Mesodermal cell (in vitro differentiated cells): ENCODE results near the gene TMBIM6.
"Not testable (repeated sequence)": the region's sequence is repeated elsewhere in the genome, so short reads cannot be mapped to it uniquely, and the experiment has no call there.

ENCODE experiments used
- H3K27ac ChIP-seq: 2 replicates; pipeline ENCODE4 v1.7.0; 2013; ENCODE audit warnings: mild to moderate bottlenecking, low read depth, low read length, moderate library complexity; ENCODE audit not compliant: severe bottlenecking
- H3K36me3 ChIP-seq: 2 replicates; pipeline ENCODE4 v1.7.1; 2013; ENCODE audit warnings: mild to moderate bottlenecking, low read length, moderate library complexity; ENCODE audit not compliant: control insufficient read depth, insufficient read depth
- H3K4me1 ChIP-seq: one replicate; pipeline ENCODE4 v1.7.1; 2013; ENCODE audit warnings: mild to moderate bottlenecking, low read length; ENCODE audit not compliant: insufficient read depth, control insufficient read depth, poor library complexity, severe bottlenecking
- H3K4me3 ChIP-seq: 2 replicates; pipeline ENCODE4 v1.7.0; 2013; ENCODE audit warnings: low read length, control low read depth, mild to moderate bottlenecking; ENCODE audit not compliant: insufficient read depth, poor library complexity, severe bottlenecking; ENCODE audit errors: extremely low read depth
- H3K9me3 ChIP-seq: 2 replicates; pipeline ENCODE4 v1.7.1; 2013; ENCODE audit warnings: mild to moderate bottlenecking, low read length, moderate library complexity; ENCODE audit not compliant: control insufficient read depth
- WGBS, 2 experiments: methylation state at CpG; one replicate each; pipeline ENCODE4 v1.1.5; 2013; ENCODE audit warnings: missing lambda C conversion rate in 2 of 2; ENCODE audit not compliant: insufficient coverage in 2 of 2; 5-methylcytosine and 5-hydroxymethylcytosine counted together

TMBIM6 gene

DNA sequence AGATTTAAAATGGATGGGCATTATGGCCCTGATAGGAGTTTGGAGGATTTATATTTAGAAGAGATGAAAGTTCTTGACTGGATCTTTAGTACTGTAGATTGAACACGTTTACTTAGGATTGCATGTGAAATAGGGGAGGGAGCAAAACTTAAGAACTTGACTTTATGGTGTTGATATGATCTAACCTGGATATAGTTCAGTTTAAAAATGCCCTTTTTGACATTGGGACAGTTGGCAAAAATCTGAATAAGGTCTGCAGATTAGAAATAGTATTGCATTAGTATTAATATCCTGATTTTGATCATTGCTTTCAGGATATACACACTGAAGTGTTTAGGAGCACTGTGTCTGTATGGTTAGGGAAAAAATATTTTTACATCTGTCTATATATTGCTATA, 9.6 kb downstream of the TMBIM6 start:
- Histone ChIP-seq H3K27ac (peak overlapping the region; percentile 69), H3K4me1 (peaks cover 37% of the 10 kb centered on the region), H3K36me3 (peaks cover 77% of the 10 kb centered on the region), H3K9me3 (no peaks in the 10 kb centered on the region), H3K4me3 (no peak overlapping the region)
- WGBS, 2 experiments, result 93% methylated on average over 1 of the region's 1 CpG

GRCh38 chr12:49761677-49762467, 20.5 kb downstream of the TMBIM6 start:
- H3K9me3 ChIP-seq, result no peaks in the 10 kb centered on the region
- no peaks in the 10 kb centered on the region for H3K4me1 ChIP-seq
- H3K36me3 ChIP-seq, result peaks cover 84% of the 10 kb centered on the region
- no peak overlapping the region for H3K27ac ChIP-seq
- WGBS, 2 experiments, result 100% methylated on average over 2 of the region's 4 CpGs
- H3K4me3 ChIP-seq, result no peak overlapping the region

GRCh38 chr12:49762468-49762847, 21.1 kb downstream of the TMBIM6 start:
- Histone ChIP-seq H3K4me3 (no peak overlapping the region), H3K9me3 (no peaks in the 10 kb centered on the region), H3K27ac (no peak overlapping the region), H3K4me1 (no peaks in the 10 kb centered on the region), H3K36me3 (peaks cover 78% of the 10 kb centered on the region)
- 97 to 100% methylated on average over 2 to 5 of the region's 5 CpGs for whole genome bisulfite sequencing, 2 experiments

GRCh38 chr12:49763006-49763591, 21.7 kb downstream of the TMBIM6 start:
- no peaks in the 10 kb centered on the region for H3K4me1 ChIP-seq
- H3K9me3 ChIP-seq, result no peaks in the 10 kb centered on the region
- H3K36me3 ChIP-seq, result peaks cover 71% of the 10 kb centered on the region
- 43 to 63% methylated on average over 7 to 8 of the region's 8 CpGs for WGBS, 2 experiments
- H3K4me3 ChIP-seq, result no peak overlapping the region
- peak overlapping the region; percentile 42 for H3K27ac ChIP-seq

- H3K9me3 ChIP-seq, result no peaks in the 10 kb centered on the region
- no peak overlapping the region for H3K4me3 ChIP-seq
- no peaks in the 10 kb centered on the region for H3K4me1 ChIP-seq
- H3K27ac ChIP-seq, result no peak overlapping the region
- 88 to 97% methylated on average over 3 of the region's 3 CpGs for WGBS, 2 experiments
- peaks cover 61% of the 10 kb centered on the region for H3K36me3 ChIP-seq
Measured at GRCh38 chr12:49764126-49764525, 22.8 kb downstream of the TMBIM6 start.

DNA sequence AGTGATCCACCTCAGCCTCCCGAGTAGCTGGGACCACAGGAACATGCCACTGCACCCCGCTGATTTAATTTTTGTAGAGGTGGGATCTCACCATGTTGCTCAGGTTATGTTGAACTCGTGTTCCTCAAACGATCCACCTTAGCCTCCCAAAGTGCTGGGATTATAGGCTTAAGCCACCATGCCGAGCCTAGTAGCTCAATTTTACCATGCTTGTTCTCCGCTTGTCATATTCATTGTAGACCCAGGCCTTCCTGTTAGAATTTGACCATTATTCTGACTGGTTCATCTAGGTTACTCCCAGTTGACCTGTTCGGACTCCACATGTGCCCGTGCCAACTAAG, 24.7 kb downstream of the TMBIM6 start:
- Histone ChIP-seq H3K4me1 (no peaks in the 10 kb centered on the region), H3K36me3 (peaks cover 43% of the 10 kb centered on the region), H3K27ac (no peak overlapping the region), H3K4me3 (no peak overlapping the region), H3K9me3 (no peaks in the 10 kb centered on the region)
- WGBS, 2 experiments, result 89 to 95% methylated on average over 7 to 8 of the region's 8 CpGs

GRCh38 chr12:49767333-49767732, 26.0 kb downstream of the TMBIM6 start:
- Histone ChIP-seq H3K4me1 (no peaks in the 10 kb centered on the region), H3K36me3 (peaks cover 31% of the 10 kb centered on the region), H3K9me3 (no peaks in the 10 kb centered on the region), H3K27ac (no peak overlapping the region), H3K4me3 (no peak overlapping the region)
- 58 to 80% methylated on average over 2 to 3 of the region's 4 CpGs for WGBS, 2 experiments

GRCh38 chr12:49773102-49773501, 31.7 kb downstream of the TMBIM6 start:
- not testable (repeated sequence) for H3K9me3 ChIP-seq, H3K27ac ChIP-seq, H3K4me3 ChIP-seq, H3K4me1 ChIP-seq, H3K36me3 ChIP-seq
- WGBS, 2 experiments, result 100% methylated on average over 1 of the region's 7 CpGs; no CpG with 5 or more reads in 1 of the 2 experiments

DNA sequence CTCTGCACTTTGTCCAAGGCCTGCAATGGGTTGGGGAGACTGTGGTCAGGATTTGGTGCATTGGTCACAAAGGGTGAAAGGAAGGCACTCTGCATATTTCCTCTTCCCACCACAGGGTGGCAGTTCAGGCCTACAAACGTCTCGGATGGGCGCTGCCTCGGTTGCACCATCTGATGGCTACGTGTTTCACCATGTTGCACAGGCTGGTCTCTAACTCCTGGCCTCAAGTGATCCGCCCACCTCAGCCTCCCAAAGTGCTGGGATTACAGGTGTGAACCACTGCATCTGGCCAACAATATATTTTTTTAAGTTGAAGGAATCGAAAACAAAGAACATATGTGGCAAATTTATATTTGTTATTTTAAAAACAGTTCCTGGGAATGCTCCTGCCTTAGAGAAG, 35.1 kb downstream of the TMBIM6 start:
- Histone ChIP-seq H3K9me3 (no peaks in the 10 kb centered on the region), H3K36me3 (no peaks in the 10 kb centered on the region), H3K4me1 (no peaks in the 10 kb centered on the region), H3K27ac (no peak overlapping the region), H3K4me3 (no peak overlapping the region)
- 7 to 50% methylated on average over 2 to 6 of the region's 7 CpGs for WGBS, 2 experiments

- Histone ChIP-seq H3K4me3 (no peak overlapping the region), H3K27ac (no peak overlapping the region), H3K9me3 (no peaks in the 10 kb centered on the region), H3K36me3 (no peaks in the 10 kb centered on the region), H3K4me1 (no peaks in the 10 kb centered on the region)
- 88 to 93% methylated on average over 5 of the region's 5 CpGs for WGBS, 2 experiments
Measured at GRCh38 chr12:49776858-49777257, 35.5 kb downstream of the TMBIM6 start.

- Histone ChIP-seq H3K36me3 (no peaks in the 10 kb centered on the region), H3K9me3 (no peaks in the 10 kb centered on the region)
- WGBS, 2 experiments, result 95 to 100% methylated on average over 1 to 2 of the region's 3 CpGs
Measured at GRCh38 chr12:49777341-49777740, 36.0 kb downstream of the TMBIM6 start.

More at GRCh38 chr12:49777341-49777740, 36.0 kb downstream of the TMBIM6 start:
- Histone ChIP-seq H3K27ac (no peak overlapping the region), H3K4me3 (no peak overlapping the region), H3K4me1 (no peaks in the 10 kb centered on the region)
